DMS 273 (cell line): ENCODE data around the gene SAP25.

Experiments used
- DNase-seq: peaks from one replicate; lab custom pipeline; 2025; ENCODE audit not compliant: unreplicated experiment; lab: John Stamatoyannopoulos, UW

Gene SAP25

DNA sequence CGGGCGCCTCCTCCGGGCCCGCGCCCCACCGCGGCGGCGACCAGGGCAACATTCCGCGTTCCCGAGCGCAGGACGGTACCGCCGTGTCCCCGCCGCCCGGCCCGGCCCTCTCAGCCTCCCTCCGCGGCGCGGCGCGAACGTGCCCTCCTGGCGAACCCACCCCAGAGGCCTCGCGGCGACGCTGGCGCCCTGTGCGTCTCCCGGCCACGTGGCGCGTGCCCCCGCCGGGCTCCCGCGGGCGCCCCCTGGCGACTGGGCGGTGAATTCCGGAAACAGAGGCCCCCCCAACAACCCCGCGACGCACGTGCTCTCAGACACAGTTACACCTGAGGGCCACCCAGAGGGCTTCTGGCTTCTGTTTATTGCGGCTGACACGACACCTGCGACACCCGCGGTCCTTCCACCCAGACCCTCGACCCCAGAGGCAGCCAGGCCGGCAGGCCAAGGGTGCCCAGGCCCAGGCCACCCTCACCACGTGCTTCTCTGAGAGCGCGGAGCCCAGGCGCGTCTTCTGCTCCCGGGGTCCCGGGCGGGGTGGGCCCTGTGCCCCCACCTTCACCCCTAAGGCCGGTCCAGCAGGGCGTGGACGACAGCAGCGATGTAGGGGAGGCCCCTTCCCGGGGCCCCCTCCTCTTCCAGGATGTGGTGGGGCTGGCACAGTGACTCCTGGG lies at the start of gene SAP25:
Gene SAP25, minus strand, starts transcription at position 210 of the 671 bp plus-strand sequence. Its CDS starts 158 bp downstream, at position 52.
- DNase-seq, result no peak

DNA sequence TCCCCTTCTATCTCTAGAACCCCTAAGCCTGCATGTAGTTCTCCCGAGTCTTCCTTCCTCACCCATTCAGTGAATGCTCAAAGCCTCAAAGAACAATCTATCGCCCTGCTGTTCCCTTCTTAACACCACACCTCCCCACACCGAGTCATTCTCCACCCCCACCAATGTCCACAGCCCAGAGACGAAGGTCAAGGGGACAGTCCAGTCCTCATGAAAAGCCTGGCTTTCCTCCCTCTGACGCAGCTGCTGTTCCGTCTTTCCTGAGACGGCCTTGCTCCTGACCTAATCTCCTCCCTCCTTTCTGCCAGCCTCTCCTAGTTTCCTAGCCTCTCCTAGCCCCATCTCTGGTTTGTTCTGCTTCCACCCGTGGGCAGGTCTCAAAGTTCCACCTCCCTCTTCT lies 47.9 kb upstream of the SAP25 start:
- no peak for DNase-seq

DNA sequence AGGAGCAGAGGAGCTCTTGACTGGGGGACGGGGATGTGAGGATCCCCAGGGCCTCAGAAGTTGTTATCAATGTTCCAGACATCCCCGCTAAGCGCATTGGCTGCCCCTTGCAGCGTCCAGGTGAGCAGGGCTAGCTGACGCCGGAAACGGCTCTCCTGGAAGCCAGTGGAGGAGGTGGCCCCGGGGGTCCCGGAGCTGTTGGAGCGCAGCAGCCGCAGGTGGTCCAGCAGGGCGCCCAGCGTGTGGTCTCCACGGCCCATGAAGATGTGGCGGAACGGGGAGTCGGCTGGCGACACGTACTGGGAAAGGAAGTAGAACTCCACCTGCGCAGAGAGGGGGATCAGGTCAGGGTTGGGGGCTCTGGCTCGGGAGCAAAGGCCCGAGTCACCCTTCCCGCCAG lies 47.1 kb upstream of the SAP25 start:
- DNase-seq, result no peak

DNA sequence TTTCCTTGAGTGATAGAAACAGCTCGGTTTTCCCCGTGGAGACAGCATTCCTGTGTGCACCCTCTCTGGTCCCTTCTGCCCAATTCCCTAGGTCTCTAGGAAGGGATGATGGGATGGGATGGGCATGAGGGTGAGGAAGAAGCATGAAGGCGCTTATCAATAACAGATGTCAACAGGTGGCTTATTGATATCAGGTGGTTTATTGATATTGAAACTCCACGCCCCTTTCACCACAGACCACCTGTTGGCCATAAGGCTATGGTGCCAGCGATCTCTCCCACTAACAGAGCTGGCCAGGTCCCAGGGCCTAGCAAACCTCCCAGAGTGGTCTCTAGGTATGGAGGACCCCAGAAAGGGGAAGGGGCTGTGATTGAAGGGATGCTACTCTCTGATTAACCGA lies 46.5 kb upstream of the SAP25 start:
- no peak for DNase-seq

GRCh38 chr7:100614308-100614861 lies 40.7 kb upstream of the SAP25 start:
- DNase-seq, result no peak

DNA sequence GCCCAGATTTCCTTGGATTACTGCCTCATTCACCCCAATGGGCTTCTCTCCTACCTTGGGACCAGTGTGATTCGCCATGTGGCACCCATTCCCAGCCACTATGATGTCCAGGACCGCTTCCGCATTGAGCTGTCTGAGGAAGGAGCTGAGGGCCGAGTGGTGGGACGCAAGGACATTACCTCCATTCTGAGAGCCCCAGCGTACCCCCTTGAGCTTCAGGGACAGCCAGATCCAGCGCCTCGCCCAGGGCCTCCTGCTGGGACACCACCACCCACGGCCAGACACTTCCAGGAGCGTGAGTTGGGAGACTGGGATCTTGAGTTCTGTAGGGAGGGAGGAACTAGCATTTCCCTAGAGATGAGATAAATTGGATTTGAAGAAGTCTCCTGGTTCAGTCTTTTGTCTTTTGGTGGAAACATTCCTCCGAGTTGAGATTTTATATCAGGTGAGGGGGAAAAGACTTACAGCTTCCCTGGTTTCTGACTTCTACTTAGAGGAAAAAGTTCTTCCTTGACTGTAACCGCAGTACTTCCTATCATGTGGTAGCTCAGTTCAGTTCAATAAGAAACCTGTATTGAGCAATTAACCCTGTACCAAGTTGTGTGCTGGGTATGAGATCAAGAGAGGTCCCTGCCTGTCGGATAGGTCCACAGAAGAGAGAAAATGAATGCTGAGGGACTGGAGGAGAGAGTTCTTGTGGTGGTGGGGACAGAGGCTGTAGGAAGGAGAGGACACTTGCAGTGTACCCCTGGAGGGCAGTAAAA lies 39.9 kb upstream of the SAP25 start:
- DNase-seq, result no peak

DNA sequence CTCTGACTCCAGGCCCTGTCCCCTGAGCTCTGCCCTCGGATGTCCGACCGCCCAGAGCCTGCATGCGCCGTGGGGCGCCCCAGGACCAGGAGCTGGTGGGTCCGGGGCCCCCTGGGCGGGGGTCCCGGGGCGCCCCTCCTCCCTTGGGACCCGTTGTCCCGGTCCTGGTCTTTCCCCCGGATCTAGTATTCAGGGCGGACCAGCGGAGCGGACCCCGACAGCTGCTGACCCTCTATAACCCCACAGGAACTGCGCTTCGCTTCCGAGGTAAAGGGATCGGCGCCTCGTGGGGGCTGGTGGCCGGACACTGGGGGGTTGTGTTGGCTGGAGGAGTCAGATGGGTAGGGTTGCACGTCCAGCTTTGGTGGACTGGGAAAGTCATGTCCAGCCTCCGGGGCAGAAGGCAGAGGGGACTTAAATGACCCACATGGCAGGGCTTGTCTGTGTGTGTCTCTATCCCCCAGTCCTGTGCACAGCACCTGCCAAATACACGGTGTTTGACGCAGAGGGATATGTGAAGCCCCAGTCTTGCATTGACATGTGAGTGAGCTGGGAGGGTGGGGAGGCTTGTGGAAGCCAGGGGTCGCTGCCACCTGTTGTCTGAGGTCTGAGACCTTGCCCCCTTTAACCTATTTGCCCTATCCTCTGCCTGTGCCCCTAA lies 39.2 kb upstream of the SAP25 start:
- DNase-seq, result peak; percentile 47

GRCh38 chr7:100611983-100612729 lies 38.5 kb upstream of the SAP25 start, which contains the start of gene MOSPD3:
MOSPD3 (plus strand) TSS chr7:100612540; CDS start chr7:100612792, 252 bp downstream.
- DNase-seq, result peak; percentile 100

GRCh38 chr7:100609958-100610357 lies 36.3 kb upstream of the SAP25 start:
- DNase-seq, result no peak

DNA sequence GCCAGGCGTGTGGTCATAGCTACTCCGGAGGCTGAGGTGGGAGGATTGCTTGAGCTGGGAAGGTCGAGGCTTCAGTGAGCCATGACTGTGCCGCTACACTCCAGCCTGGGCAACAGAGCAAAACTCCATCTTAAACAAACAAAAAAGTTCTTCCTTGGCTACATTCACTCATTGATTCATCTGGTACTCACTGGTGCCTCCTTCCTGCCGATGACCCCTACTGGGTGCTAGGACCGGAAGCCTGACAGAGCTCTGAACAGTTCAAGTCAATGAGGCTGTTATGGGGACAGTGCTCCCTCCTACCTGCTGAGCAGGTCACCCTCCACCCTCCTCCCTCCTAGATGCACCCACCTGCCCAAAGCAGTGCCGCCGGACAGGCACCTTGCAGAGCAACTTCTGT lies 33.4 kb upstream of the SAP25 start:
- DNase-seq, result no peak

- DNase-seq, result no peak
These were observed 32.6 kb upstream of the SAP25 start for GRCh38 chr7:100606313-100606712.

- DNase-seq, result no peak
These were observed 31.5 kb upstream of the SAP25 start for GRCh38 chr7:100604976-100605911.

DNA sequence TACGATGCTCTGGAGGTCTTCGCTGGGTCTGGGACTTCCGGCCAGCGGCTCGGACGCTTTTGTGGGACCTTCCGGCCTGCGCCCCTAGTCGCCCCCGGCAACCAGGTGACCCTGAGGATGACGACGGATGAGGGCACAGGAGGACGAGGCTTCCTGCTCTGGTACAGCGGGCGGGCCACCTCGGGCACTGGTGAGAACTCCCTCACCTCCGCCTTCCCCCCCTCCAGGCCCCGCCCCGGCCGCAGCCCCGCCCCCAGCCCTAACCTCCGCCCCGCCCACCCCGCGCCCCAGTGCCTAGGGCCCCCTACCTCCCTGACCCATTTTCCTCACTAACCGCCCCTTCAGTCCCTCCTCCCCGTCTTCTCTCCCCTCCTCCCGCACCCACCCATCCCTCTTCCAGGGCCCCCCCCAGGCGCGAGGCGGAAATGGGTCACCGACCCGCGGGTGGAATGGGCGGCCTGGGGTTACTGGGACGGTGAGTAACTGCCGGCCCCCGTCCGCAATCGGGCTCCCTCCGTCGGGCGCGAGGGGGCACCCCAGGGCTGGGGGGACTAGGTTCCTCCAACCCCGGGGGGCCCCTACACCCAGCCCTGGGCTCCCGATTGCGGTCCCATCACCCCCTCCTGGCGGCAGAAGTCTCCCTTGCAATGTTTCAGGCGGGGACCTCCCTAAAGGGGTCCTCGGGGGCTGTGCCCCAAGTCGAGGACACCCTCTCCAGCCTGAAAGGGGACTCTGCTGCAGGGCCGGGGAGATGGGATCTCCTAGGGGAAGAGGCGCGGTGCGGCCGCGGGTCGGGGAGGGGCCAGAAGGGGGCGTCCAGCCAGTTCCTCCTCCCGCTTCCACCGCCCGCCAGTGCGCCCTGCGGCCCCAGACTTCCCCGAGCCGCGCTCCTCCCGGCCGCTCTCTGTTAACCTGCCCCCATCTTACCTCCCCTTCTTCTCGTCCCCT lies 30.6 kb upstream of the SAP25 start:
- DNase-seq, result peak; percentile 84

- DNase-seq, result no peak
These were observed 30.0 kb upstream of the SAP25 start for GRCh38 chr7:100603726-100604027.

- peak; percentile 60 for DNase-seq
These were observed 29.4 kb upstream of the SAP25 start for GRCh38 chr7:100602889-100603725.

DNA sequence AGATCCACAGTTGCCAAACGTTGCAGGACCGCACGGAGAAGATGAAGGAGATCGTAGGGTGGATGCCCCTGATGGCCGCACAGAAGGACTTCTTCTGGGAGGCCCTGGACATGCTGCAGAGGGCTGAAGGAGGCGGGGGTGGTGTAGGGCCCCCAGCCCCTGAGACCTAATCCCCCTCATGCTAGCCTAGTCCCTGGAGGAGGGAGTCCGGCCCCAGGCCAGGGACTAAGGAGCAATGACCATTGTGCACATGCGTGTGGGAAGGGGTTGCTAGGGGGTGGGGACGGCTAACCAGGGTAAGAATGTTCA lies 27.0 kb upstream of the SAP25 start:
- DNase-seq, result no peak

DNA sequence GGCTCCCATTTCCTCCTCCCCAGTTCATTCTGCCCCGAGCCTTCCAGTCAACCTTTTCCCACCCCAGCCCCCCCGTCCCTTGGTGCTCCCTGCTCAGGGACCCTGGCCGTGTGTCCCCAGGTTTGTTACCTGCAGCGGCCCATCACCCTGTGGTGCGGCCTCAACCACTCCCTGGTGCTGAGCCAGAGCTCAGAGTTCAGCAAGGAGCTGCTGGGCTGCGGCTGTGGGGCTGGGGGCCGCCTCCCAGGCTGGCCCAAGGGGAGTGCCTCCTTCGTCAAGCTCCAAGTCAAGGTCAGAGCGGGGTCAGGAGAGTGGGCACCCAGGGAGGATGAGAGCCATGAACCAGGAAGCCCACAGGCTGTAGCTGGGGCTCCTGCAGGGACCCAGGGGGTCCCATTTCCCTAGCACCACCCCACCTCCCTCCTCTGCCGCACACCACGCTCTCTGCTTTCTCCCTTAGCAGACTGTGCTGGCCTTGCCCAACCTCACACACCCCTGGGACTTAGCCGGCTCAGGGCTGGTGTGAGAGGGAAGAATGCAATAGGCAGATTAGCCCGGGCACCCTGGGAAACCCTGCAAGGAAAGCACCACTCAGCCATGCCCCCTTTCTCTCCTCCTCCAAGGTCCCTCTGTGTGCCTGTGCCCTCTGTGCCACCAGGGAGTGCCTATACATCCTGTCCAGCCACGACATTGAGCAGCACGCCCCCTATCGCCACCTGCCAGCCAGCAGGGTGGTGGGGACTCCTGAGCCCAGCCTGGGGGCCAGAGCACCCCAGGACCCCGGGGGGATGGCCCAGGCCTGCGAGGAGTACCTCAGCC lies 26.4 kb upstream of the SAP25 start:
- DNase-seq, result no peak
